Bronchial epithelial cell (primary cell): ENCODE measurements around the gene ATXN7L2. TPM values are rescaled to one million over a fixed set of nuclear protein-coding genes. Genes with fewer than 3 reads are reported as not detected.
"Not testable (repeated sequence)": the region's sequence is repeated elsewhere in the genome, so short reads cannot be mapped to it uniquely, and the experiment has no call there.

Experiments used
- DNase-seq: peaks from one replicate; pipeline ENCODE4 v3.0.0-alpha.2; 2010; ENCODE audit warnings: low read depth
- FAIRE-seq: peaks from 2 replicates; lab custom pipeline; 2011; peaks lifted over from hg19 to GRCh38; lab: Jason Lieb, UNC
- H3K27me3 ChIP-seq: 2 replicates; pipeline ENCODE4 v1.5.1; 2011; ENCODE audit warnings: low read length; ENCODE audit not compliant: control insufficient read depth, insufficient read depth
- H3K36me3 ChIP-seq: 2 replicates; pipeline ENCODE4 v1.5.1; 2011; ENCODE audit warnings: low read length; ENCODE audit not compliant: control insufficient read depth, insufficient read depth
- H3K4me3 ChIP-seq: 2 replicates; pipeline ENCODE4 v1.5.1; 2011; ENCODE audit warnings: mild to moderate bottlenecking, low read depth, low read length, control low read depth
- total RNA-seq: library from RNA; depleted of rRNA; stranded (reverse); fragments of >200 nt; gene quantifications from 2 replicates; pipeline ENCODE4 v1.2.1, GENCODE V29; 2014
- TF ChIP-seq, protein P1 (sequence below): IDR thresholded peaks from 2 replicates; pipeline ENCODE4 v1.5.1; 2011; ENCODE audit warnings: mild to moderate bottlenecking, moderate library complexity, low read length, control low read depth, inconsistent platforms; ENCODE audit not compliant: insufficient read depth, severe bottlenecking

ATXN7L2 gene
- total RNA-seq, 1 donor from 2014 or later: 1.3 TPM

- Histone ChIP-seq H3K27me3 (no peaks in the 10 kb centered on the region), H3K36me3 (no peaks in the 10 kb centered on the region), H3K4me3 (no peak overlapping the region)
- TF ChIP-seq, protein P1, sequence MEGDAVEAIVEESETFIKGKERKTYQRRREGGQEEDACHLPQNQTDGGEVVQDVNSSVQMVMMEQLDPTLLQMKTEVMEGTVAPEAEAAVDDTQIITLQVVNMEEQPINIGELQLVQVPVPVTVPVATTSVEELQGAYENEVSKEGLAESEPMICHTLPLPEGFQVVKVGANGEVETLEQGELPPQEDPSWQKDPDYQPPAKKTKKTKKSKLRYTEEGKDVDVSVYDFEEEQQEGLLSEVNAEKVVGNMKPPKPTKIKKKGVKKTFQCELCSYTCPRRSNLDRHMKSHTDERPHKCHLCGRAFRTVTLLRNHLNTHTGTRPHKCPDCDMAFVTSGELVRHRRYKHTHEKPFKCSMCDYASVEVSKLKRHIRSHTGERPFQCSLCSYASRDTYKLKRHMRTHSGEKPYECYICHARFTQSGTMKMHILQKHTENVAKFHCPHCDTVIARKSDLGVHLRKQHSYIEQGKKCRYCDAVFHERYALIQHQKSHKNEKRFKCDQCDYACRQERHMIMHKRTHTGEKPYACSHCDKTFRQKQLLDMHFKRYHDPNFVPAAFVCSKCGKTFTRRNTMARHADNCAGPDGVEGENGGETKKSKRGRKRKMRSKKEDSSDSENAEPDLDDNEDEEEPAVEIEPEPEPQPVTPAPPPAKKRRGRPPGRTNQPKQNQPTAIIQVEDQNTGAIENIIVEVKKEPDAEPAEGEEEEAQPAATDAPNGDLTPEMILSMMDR: no peak
- FAIRE-seq (no peak), DNase-seq (peak; percentile 18)
Measured at GRCh38 chr1:109444346-109444745, 39.4 kb upstream of the ATXN7L2 start.

- DNase-seq, H3K27me3 ChIP-seq, H3K4me3 ChIP-seq, FAIRE-seq, H3K36me3 ChIP-seq: not testable (repeated sequence)
Measured at GRCh38 chr1:109445949-109446695, 37.6 kb upstream of the ATXN7L2 start.

DNA sequence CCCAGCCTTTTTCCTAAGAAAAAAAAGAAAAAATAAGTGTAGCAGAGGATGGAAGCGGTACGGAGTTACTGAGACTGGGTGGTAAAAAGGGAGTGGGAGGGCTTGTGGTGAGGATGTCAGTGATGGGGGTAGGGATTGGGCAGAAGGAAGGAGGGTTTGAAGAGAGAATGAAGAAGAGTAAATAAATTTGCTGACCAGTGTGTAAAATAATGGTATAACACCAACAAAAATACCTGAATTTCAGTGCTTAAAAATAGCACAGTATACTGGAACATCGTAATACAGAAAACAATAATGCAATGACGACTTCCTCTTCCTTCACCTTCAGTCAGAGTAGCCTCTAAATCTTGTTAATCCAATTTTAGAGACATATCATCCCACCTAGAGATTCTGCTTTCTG is 36.2 kb upstream of the ATXN7L2 start:
- H3K27me3 ChIP-seq: no peaks in the 10 kb centered on the region
- TF ChIP-seq, protein P1: no peak

GRCh38 chr1:109454497-109455133 is 29.1 kb upstream of the ATXN7L2 start:
- TF ChIP-seq, protein P1: no peak
- Histone ChIP-seq H3K27me3 (no peaks in the 10 kb centered on the region), H3K36me3 (no peaks in the 10 kb centered on the region), H3K4me3 (no peak overlapping the region)
- DNase-seq: no peak
- no peak for FAIRE-seq

More for the DNA sequence above, 36.2 kb upstream of the ATXN7L2 start:
- FAIRE-seq (no peak), DNase-seq (no peak)
- Histone ChIP-seq H3K4me3 (no peak overlapping the region), H3K36me3 (no peaks in the 10 kb centered on the region)

DNA sequence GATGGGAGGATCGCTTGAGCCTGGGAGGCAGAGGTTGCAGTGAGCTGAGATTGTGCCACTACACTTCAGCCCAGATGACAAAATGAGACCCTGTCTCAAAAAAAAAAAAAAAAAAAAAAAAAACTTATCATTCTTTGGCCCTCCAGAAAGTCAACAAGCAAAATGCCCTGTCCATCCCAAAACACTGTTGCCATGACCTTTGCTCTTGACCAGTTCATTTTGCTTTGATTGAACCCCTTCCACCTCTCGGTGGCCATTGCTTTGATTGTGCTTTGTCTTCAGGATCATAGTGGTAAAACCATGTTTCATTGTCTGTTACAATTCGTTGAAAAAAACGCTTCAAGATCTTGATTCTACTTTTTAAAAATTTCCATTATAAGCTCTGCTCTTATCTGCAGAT is 25.9 kb upstream of the ATXN7L2 start:
- TF ChIP-seq, protein P1: no peak
- no peaks in the 10 kb centered on the region for H3K27me3 ChIP-seq
- H3K4me3 ChIP-seq: no peak overlapping the region
- DNase-seq: no peak
- no peaks in the 10 kb centered on the region for H3K36me3 ChIP-seq
- no peak for FAIRE-seq

GRCh38 chr1:109466125-109466451 is 17.6 kb upstream of the ATXN7L2 start:
- Histone ChIP-seq H3K27me3 (peaks cover 37% of the 10 kb centered on the region), H3K36me3 (no peaks in the 10 kb centered on the region), H3K4me3 (peak overlapping the region; percentile 29)
- FAIRE-seq (no peak), DNase-seq (no peak)
- TF ChIP-seq, protein P1: no peak
